Fibroblast of lung (primary cell): ENCODE results near the gene XCL2.

ENCODE experiments used
- EZH2 ChIP-seq: IDR thresholded peaks from 2 replicates; pipeline ENCODE4 v1.5.1; 2012; ENCODE audit warnings: low read length, control low read depth, mild to moderate bottlenecking; ENCODE audit errors: missing control alignments
- TF ChIP-seq, protein P1 (sequence below), 2 donors: IDR thresholded peaks in 1 of 2; conservative IDR thresholded peaks in 1 of 2; 1 replicate in 1 of 2; 2 replicates in 1 of 2; pipeline ENCODE4 v1.5.1; 2011 to 2012; ENCODE audit warnings: low read length in 2 of 2, control low read depth in 1 of 2, inconsistent platforms in 1 of 2, low read depth in 1 of 2, mild to moderate bottlenecking in 1 of 2

DNA sequence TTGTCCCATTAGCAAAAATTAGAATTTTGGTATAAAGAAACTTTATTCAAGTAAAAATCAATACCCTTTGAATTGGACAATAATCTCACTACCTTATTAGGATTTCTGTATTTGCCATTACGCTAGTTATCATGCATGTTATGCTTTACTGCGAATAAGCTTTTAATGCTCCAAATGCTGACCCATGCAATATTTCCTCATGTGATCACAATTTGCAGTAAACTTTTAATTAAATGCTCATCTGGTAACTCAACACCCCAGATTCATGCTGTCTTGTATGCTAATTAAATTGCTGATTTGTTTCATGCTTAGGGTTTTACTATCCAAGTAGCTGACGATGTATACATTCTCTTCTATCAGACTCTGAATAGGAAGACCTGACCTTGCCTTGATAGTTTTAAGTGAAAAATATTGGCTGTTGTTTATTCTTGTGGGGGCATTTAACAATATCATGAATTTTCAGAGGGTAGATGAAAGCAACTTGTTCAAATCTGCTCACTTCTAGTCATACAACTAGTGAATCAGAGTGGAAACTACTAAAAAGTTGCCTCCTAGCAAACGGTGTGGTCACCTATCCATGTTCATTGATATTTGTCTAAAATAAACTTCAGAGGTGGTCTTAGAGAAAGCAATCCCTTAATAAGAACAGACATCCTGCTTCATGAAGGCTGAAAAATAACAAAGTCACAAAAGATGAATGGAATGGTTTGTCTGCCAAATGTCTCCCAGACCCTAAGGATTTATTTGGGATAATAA is 38.2 kb upstream of the XCL2 start:
- TF ChIP-seq, protein P1, sequence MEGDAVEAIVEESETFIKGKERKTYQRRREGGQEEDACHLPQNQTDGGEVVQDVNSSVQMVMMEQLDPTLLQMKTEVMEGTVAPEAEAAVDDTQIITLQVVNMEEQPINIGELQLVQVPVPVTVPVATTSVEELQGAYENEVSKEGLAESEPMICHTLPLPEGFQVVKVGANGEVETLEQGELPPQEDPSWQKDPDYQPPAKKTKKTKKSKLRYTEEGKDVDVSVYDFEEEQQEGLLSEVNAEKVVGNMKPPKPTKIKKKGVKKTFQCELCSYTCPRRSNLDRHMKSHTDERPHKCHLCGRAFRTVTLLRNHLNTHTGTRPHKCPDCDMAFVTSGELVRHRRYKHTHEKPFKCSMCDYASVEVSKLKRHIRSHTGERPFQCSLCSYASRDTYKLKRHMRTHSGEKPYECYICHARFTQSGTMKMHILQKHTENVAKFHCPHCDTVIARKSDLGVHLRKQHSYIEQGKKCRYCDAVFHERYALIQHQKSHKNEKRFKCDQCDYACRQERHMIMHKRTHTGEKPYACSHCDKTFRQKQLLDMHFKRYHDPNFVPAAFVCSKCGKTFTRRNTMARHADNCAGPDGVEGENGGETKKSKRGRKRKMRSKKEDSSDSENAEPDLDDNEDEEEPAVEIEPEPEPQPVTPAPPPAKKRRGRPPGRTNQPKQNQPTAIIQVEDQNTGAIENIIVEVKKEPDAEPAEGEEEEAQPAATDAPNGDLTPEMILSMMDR (conservative IDR thresholded peaks at IDR 0.05 in 1 of 2, IDR thresholded peaks at IDR 0.05 in 1 of 2; ENCODE audit: low read depth in 1 of 2, low read length in 2 of 2) = no peak
- TF ChIP-seq EZH2 = no peak
